HCT116 (cell line): ENCODE data around the gene ILDR2. TPM values are rescaled to one million over a fixed set of nuclear protein-coding genes. Genes with fewer than 3 reads are reported as not detected.

Source experiments
- ATAC-seq: fragments of 200-7000 bp; cut with Tn5 transposase; 2 replicates; pipeline ENCODE4 v1.9.1; 2020; ENCODE audit warnings: mild to moderate bottlenecking, moderate library complexity
- BruUV-seq: library from RNA; stranded (reverse); fragments of 400-500 nt; replicated peaks from 2 replicates; lab custom pipeline; 2021; lab: Mats Ljungman, UMichigan
- CTCF ChIA-PET: fragments of 300-600 bp; sonication (Branson Sonifier 250); formaldehyde crosslinking; loops from one replicate; lab custom pipeline; 2021; ENCODE audit warnings: antibody characterized with exemption; lab: Charles Lee
- POLR2A ChIA-PET: fragments of 300-600, 350-600 bp; sonication (Branson Sonifier 250); formaldehyde crosslinking; loops from one replicate; lab custom pipeline; 2021; ENCODE audit warnings: antibody characterized with exemption; lab: Charles Lee
- RAD21 ChIA-PET, 2 experiments: fragments of 300-600 bp; sonication (Branson Sonifier 250); formaldehyde crosslinking; loops; one replicate each; lab custom pipeline; 2023; ENCODE audit warnings: low total read pairs in 2 of 2; ENCODE audit not compliant: uncharacterized antibody in 2 of 2, unreplicated experiment in 2 of 2, low non-redundant PET in 1 of 2; lab: Charles Lee
- DNase-seq: peaks from one replicate; pipeline ENCODE4 v3.0.0-alpha.2; 2010; ENCODE audit warnings: low read depth, low spot score
- H2AFZ ChIP-seq: fragments of 200-600 bp; shearing (Covaris generic), sonication (generic); 2 replicates; pipeline ENCODE4 v1.6.1; 2017; ENCODE audit warnings: low read depth, mixed run types, mixed read lengths, antibody characterized with exemption, low read length; ENCODE audit not compliant: poor library complexity, severe bottlenecking
- H3K27ac ChIP-seq: 2 replicates; pipeline ENCODE4 v1.5.1; 2012; ENCODE audit warnings: low read depth, low read length
- H3K27me3 ChIP-seq: fragments of 200-600 bp; sonication (generic); 2 replicates; pipeline ENCODE4 v1.6.1; 2016; ENCODE audit warnings: mixed run types, low read length, mixed read lengths; ENCODE audit not compliant: insufficient read depth
- H3K36me3 ChIP-seq, 2 experiments: fragments of 200-500 bp in 1 of 2; fragments of 200-600 bp in 1 of 2; sonication (Bioruptor generic) in 1 of 2; sonication (generic) in 1 of 2; 2 replicates each; pipeline versions ENCODE4 v1.5.1 to v1.6.1; 2014 to 2016; ENCODE audit warnings: low read length in 2 of 2, inconsistent platforms in 1 of 2, mixed read lengths in 1 of 2, mixed run types in 1 of 2; ENCODE audit not compliant: insufficient read depth in 2 of 2, control insufficient read depth in 1 of 2
- H3K4me1 ChIP-seq, 2 experiments: fragments of 200-600 bp in 1 of 2; sonication (generic) in 1 of 2; 2 replicates each; pipeline versions ENCODE4 v1.5.1 to v1.6.1; 2012 to 2017; ENCODE audit warnings: low read length in 2 of 2, inconsistent platforms in 1 of 2, mild to moderate bottlenecking in 1 of 2, mixed read lengths in 1 of 2, mixed run types in 1 of 2, moderate library complexity in 1 of 2; ENCODE audit not compliant: insufficient read depth in 2 of 2, control insufficient read depth in 1 of 2
- H3K4me2 ChIP-seq: fragments of 200-600 bp; sonication (generic); 2 replicates; pipeline ENCODE4 v1.6.1; 2017; ENCODE audit warnings: mixed run types, low read length, mixed read lengths
- H3K4me3 ChIP-seq, 2 experiments: fragments of 200-600 bp in 1 of 2; sonication (generic) in 1 of 2; replicated peaks in 1 of 2; 2 replicates each; pipeline ENCODE4 v1.5.1; 2011 to 2016; ENCODE audit warnings: low read length in 2 of 2, control low read depth in 1 of 2, low read depth in 1 of 2, mild to moderate bottlenecking in 1 of 2, mixed read lengths in 1 of 2, mixed run types in 1 of 2
- H3K79me2 ChIP-seq: fragments of 200-600 bp; sonication (generic); 2 replicates; pipeline ENCODE4 v1.6.1; 2017; ENCODE audit warnings: mild to moderate bottlenecking, mixed run types, low read length, moderate library complexity, mixed read lengths; ENCODE audit not compliant: insufficient read depth
- H3K9ac ChIP-seq: fragments of 200-600 bp; sonication (generic); 2 replicates; pipeline ENCODE4 v1.6.1; 2016; ENCODE audit warnings: low read length, mixed read lengths
- H3K9me2 ChIP-seq: fragments of 200-600 bp; sonication (generic), shearing (Covaris generic); 2 replicates; pipeline ENCODE4 v1.6.1; 2017; ENCODE audit warnings: mixed run types, mild to moderate bottlenecking, moderate library complexity; ENCODE audit not compliant: insufficient read depth
- H3K9me3 ChIP-seq, 2 experiments: fragments of 200-500 bp in 1 of 2; fragments of 200-600 bp in 1 of 2; sonication (Bioruptor generic) in 1 of 2; sonication (generic) in 1 of 2; 2 replicates each; pipeline ENCODE4 v1.6.1; 2014 to 2017; ENCODE audit warnings: low read length in 2 of 2, mixed read lengths in 2 of 2, inconsistent platforms in 1 of 2, low read depth in 1 of 2, mild to moderate bottlenecking in 1 of 2, mixed run types in 1 of 2, moderate library complexity in 1 of 2; ENCODE audit not compliant: control insufficient read depth in 1 of 2, insufficient read depth in 1 of 2
- H4K20me1 ChIP-seq: fragments of 200-600 bp; sonication (generic), shearing (Covaris generic); 2 replicates; pipeline ENCODE4 v1.6.1; 2017; ENCODE audit warnings: mixed run types, mild to moderate bottlenecking, moderate library complexity; ENCODE audit not compliant: insufficient read depth
- ATF3 ChIP-seq: IDR thresholded peaks from 2 replicates; pipeline ENCODE4 v1.6.1; 2012
- CBX3 ChIP-seq: IDR thresholded peaks from 2 replicates; pipeline ENCODE4 v1.6.1; 2012; ENCODE audit warnings: low read depth
- CEBPB ChIP-seq: IDR thresholded peaks from 2 replicates; pipeline ENCODE4 v1.6.1; 2012; ENCODE audit warnings: low read depth
- CTCF ChIP-seq, 3 experiments: fragments of 200-600 bp in 1 of 3; sonication (generic) in 1 of 3; IDR thresholded peaks in 2 of 3; conservative IDR thresholded peaks in 1 of 3; 2 replicates each; pipeline ENCODE4 v1.5.1; 2012 to 2017; ENCODE audit warnings: low read depth in 2 of 3, low read length in 2 of 3, antibody characterized with exemption in 1 of 3, borderline replicate concordance in 1 of 3, control low read depth in 1 of 3, mild to moderate bottlenecking in 1 of 3, mixed read lengths in 1 of 3, mixed run types in 1 of 3, moderate library complexity in 1 of 3; ENCODE audit not compliant: insufficient read depth in 1 of 3
- EGR1 ChIP-seq: IDR thresholded peaks from 2 replicates; pipeline ENCODE4 v1.6.1; 2012; ENCODE audit warnings: low read depth
- ELF1 ChIP-seq: IDR thresholded peaks from 2 replicates; pipeline ENCODE4 v1.6.1; 2012; ENCODE audit warnings: low read depth, borderline replicate concordance
- EZH2 ChIP-seq: fragments of 200-600 bp; sonication (generic); IDR thresholded peaks from 2 replicates; pipeline ENCODE4 v1.6.1; 2017; ENCODE audit warnings: antibody characterized with exemption, mixed run types
- EZH2phosphoT487 ChIP-seq: fragments of 200-600 bp; IDR thresholded peaks from 2 replicates; pipeline ENCODE4 v1.6.1; 2018; ENCODE audit warnings: antibody characterized with exemption, borderline replicate concordance
- FOSL1 ChIP-seq: IDR thresholded peaks from 2 replicates; pipeline ENCODE4 v1.6.1; 2012; ENCODE audit warnings: low read depth
- JUND ChIP-seq: IDR thresholded peaks from 2 replicates; pipeline ENCODE4 v1.6.1; 2012
- MAX ChIP-seq: IDR thresholded peaks from 2 replicates; pipeline ENCODE4 v1.6.1; 2012
- POLR2AphosphoS5 ChIP-seq: IDR thresholded peaks from 2 replicates; pipeline ENCODE4 v1.6.1; 2011; ENCODE audit warnings: mild to moderate bottlenecking, low read depth, low read length, moderate library complexity
- RAD21 ChIP-seq: IDR thresholded peaks from 2 replicates; pipeline ENCODE4 v1.6.1; 2012; ENCODE audit warnings: low read depth, mild to moderate bottlenecking
- REST ChIP-seq: IDR thresholded peaks from 2 replicates; pipeline ENCODE4 v1.6.1; 2012; ENCODE audit warnings: low read depth
- SIN3A ChIP-seq: IDR thresholded peaks from 2 replicates; pipeline ENCODE4 v1.6.1; 2012; ENCODE audit warnings: low read depth
- SP1 ChIP-seq: IDR thresholded peaks from 2 replicates; pipeline ENCODE4 v1.6.1; 2012; ENCODE audit warnings: low read depth
- SRF ChIP-seq: IDR thresholded peaks from 2 replicates; pipeline ENCODE4 v1.6.1; 2012; ENCODE audit warnings: low read depth
- TCF7L2 ChIP-seq: IDR thresholded peaks from 2 replicates; pipeline ENCODE4 v1.7.0; 2011; ENCODE audit warnings: borderline replicate concordance, inconsistent platforms; ENCODE audit not compliant: insufficient read depth, insufficient read length; ENCODE audit errors: extremely low read depth
- YY1 ChIP-seq: IDR thresholded peaks from 2 replicates; pipeline ENCODE4 v1.6.1; 2011; ENCODE audit warnings: low read length, low read depth, moderate library complexity, mild to moderate bottlenecking; ENCODE audit not compliant: insufficient replicate concordance; ENCODE audit errors: extremely low read depth
- ZBTB33 ChIP-seq: IDR thresholded peaks from 2 replicates; pipeline ENCODE4 v1.6.1; 2011; ENCODE audit warnings: mild to moderate bottlenecking, low read length, moderate library complexity; ENCODE audit not compliant: insufficient replicate concordance; ENCODE audit errors: extremely low read depth
- ZFX ChIP-seq: fragments of 450-650 bp; IDR thresholded peaks from 2 replicates; pipeline ENCODE4 v1.6.1; 2017
- intact Hi-C: fragments of 100-400 bp; cut with micrococcal nuclease; formaldehyde crosslinking; loops from 2 replicates; pipeline ENCODE4 v1.10.0; 2022
- total RNA-seq: library from RNA; stranded (reverse); gene quantifications from one replicate; pipeline ENCODE4 v1.2.1, GENCODE V29; 2021; ENCODE audit not compliant: unreplicated experiment

The ILDR2 gene
- total RNA-seq, 1 experiment from 2014 or later, result 2.4 TPM

GRCh38 chr1:166915941-166916340 lies 59.4 kb downstream of the ILDR2 start:
- DNase-seq (peak; percentile 59), ATAC-seq (peak; percentile 90)
- Histone ChIP-seq H3K4me1 (peaks cover 0 to 29% of the 10 kb centered on the region in 2 experiments; a peak in 2 of 4 replicates), H3K79me2 (no peaks in the 10 kb centered on the region), H2AFZ (no peak overlapping the region), H3K27ac (no peak overlapping the region), H3K4me2 (peak overlapping the region; percentile 42; the same call in 1 of the 2 replicates), H3K9me3 (no peaks in the 10 kb centered on the region), H3K9me2 (no peaks in the 10 kb centered on the region), H3K36me3 (no peaks in the 10 kb centered on the region), H3K9ac (no peak overlapping the region), H3K4me3 (no peak overlapping the region), H4K20me1 (no peaks in the 10 kb centered on the region), H3K27me3 (no peaks in the 10 kb centered on the region)
- ChIA-PET RAD21 (no interaction called here), CTCF (interaction anchor here (1.4 to 1.8 kb wide), 2 partner anchors 141 to 143 kb away, joined by 5 to 7 read pairs; no protein-coding TSS in a partner anchor), POLR2A (no interaction called here)
- BruUV-seq, result no TSS peak
- intact Hi-C loops, result loop anchor here (1.0 kb wide), 1 partner anchor 617 kb away; no protein-coding TSS in a partner anchor
- TF ChIP-seq EGR1, result no peak
- TF ChIP-seq ATF3, result no peak
- TF ChIP-seq ZFX, result no peak
- TF ChIP-seq CBX3, result peak; percentile 65; the same call in 1 of the 2 replicates
- peak; percentile 78 for TF ChIP-seq JUND
- TF ChIP-seq REST, result no peak
- peak; percentile 93 for TF ChIP-seq FOSL1
- no peak for TF ChIP-seq SIN3A
- TF ChIP-seq TCF7L2, result no peak
- peak; percentile 42; the same call in 1 of the 2 replicates for TF ChIP-seq SRF
- TF ChIP-seq EZH2phosphoT487, result no peak
- TF ChIP-seq MAX, result peak; percentile 52
- no peak for TF ChIP-seq EZH2
- no peak for TF ChIP-seq RAD21
- TF ChIP-seq ZBTB33, result no peak
- no peak for TF ChIP-seq POLR2AphosphoS5
- no peak for TF ChIP-seq ELF1
- TF ChIP-seq SP1, result peak; percentile 57
- no peak for TF ChIP-seq CTCF (IDR thresholded peaks at IDR 0.05 in 2 of 3, conservative IDR thresholded peaks at IDR 0.05 in 1 of 3; ENCODE audit: borderline replicate concordance in 1 of 3, insufficient read depth in 1 of 3, low read depth in 2 of 3, low read length in 2 of 3)
- TF ChIP-seq CEBPB, result no peak
- TF ChIP-seq YY1, result no peak
